K562 (cell line): ENCODE measurements around the gene PITPNC1. TPM values are rescaled to one million over a fixed set of nuclear protein-coding genes. Genes with fewer than 3 reads are reported as not detected.

ENCODE experiments used
- C11orf30 ChIP-seq: fragments of 450-650 bp; IDR thresholded peaks from 2 replicates; pipeline ENCODE4 v1.6.1; 2016; ENCODE audit warnings: low read depth, mild to moderate bottlenecking
- CBX1 ChIP-seq: sonication (generic); IDR thresholded peaks from 2 replicates; pipeline ENCODE4 v1.6.1; 2016; ENCODE audit warnings: antibody characterized with exemption, low read depth, mild to moderate bottlenecking
- CEBPB ChIP-seq: fragments of 450-650 bp; IDR thresholded peaks from 2 replicates; pipeline ENCODE4 v1.6.1; 2016; ENCODE audit warnings: missing genetic modification characterization, missing compliant biosample characterization
- CREB1 ChIP-seq, 2 experiments: sonication (generic) in 1 of 2; formaldehyde crosslinking in 1 of 2; IDR thresholded peaks; 2 replicates each; pipeline versions ENCODE4 v1.6.1 to v1.8.0; 2012 to 2022; ENCODE audit warnings: inconsistent platforms in 1 of 2, mild to moderate bottlenecking in 1 of 2, missing genetic modification reagents in 1 of 2, moderate library complexity in 1 of 2
- CREBBP ChIP-seq: IDR thresholded peaks from one replicate; pipeline ENCODE4 v1.6.1; 2012; ENCODE audit warnings: low read depth, mild to moderate bottlenecking, control low read depth, inconsistent platforms, low read length
- GABPB1 ChIP-seq: sonication (generic); formaldehyde crosslinking; IDR thresholded peaks from 2 replicates; pipeline ENCODE4 v1.8.0; 2022; ENCODE audit warnings: mild to moderate bottlenecking, missing genetic modification reagents
- HBP1 ChIP-seq: fragments of 450-650 bp; formaldehyde crosslinking; IDR thresholded peaks from 2 replicates; pipeline ENCODE4 v1.4.0; 2022; ENCODE audit warnings: missing genetic modification characterization
- KAT8 ChIP-seq: fragments of 450-650 bp; IDR thresholded peaks from 2 replicates; pipeline ENCODE4 v1.6.1; 2016; ENCODE audit warnings: low read depth, mild to moderate bottlenecking
- MEF2D ChIP-seq: conservative IDR thresholded peaks from 2 replicates; pipeline ENCODE4 v1.6.1; 2016; ENCODE audit warnings: low read depth, missing genetic modification characterization, missing compliant biosample characterization
- PTTG1 ChIP-seq: fragments of 450-650 bp; IDR thresholded peaks from 2 replicates; pipeline ENCODE4 v1.6.1; 2016; ENCODE audit warnings: low read depth, mild to moderate bottlenecking, missing genetic modification characterization, missing compliant biosample characterization
- RAD21 ChIP-seq, 2 experiments: fragments of 250-450 bp in 1 of 2; fragments of 450-650 bp in 1 of 2; sonication (Bioruptor Pico) in 1 of 2; formaldehyde crosslinking in 1 of 2; IDR thresholded peaks in 1 of 2; conservative IDR thresholded peaks in 1 of 2; 2 replicates each; pipeline versions ENCODE4 v1.4.0 to v1.8.0; 2020 to 2022; ENCODE audit warnings: mild to moderate bottlenecking in 2 of 2, moderate library complexity in 1 of 2
- RUNX1 ChIP-seq: sonication (generic); IDR thresholded peaks from 2 replicates; pipeline ENCODE4 v1.6.1; 2016; ENCODE audit warnings: antibody characterized with exemption, low read depth
- TCF7 ChIP-seq: sonication (generic); IDR thresholded peaks from 2 replicates; pipeline ENCODE4 v1.6.1; 2016; ENCODE audit warnings: antibody characterized with exemption, borderline replicate concordance
- TSC22D4 ChIP-seq: fragments of 450-650 bp; IDR thresholded peaks from 2 replicates; pipeline ENCODE4 v1.6.1; 2016; ENCODE audit warnings: missing genetic modification characterization, missing biosample characterization, control low read depth
- WHSC1 ChIP-seq: IDR thresholded peaks from one replicate; pipeline ENCODE4 v1.6.1; 2012; ENCODE audit warnings: low read length, control low read depth, inconsistent platforms
- XRCC4 ChIP-seq: IDR thresholded peaks from one replicate; pipeline ENCODE4 v1.6.1; 2011; ENCODE audit not compliant: insufficient read depth, insufficient read length; ENCODE audit errors: extremely low read depth
- ZNF124 ChIP-seq: sonication (generic); formaldehyde crosslinking; IDR thresholded peaks from 2 replicates; pipeline ENCODE4 v1.8.1; 2022; ENCODE audit warnings: missing genetic modification reagents
- ZNF133 ChIP-seq: fragments of 250-450 bp; sonication (Bioruptor Pico); IDR thresholded peaks from 2 replicates; pipeline ENCODE4 v1.4.0; 2020; ENCODE audit warnings: mild to moderate bottlenecking
- ZNF444 ChIP-seq: fragments of 250-450 bp; sonication (Bioruptor Pico); IDR thresholded peaks from 2 replicates; pipeline ENCODE4 v1.4.0; 2020; ENCODE audit warnings: mild to moderate bottlenecking, moderate library complexity
- ZNF639 ChIP-seq, 2 experiments: fragments of 200-800 bp in 1 of 2; sonication (Bioruptor generic) in 1 of 2; sonication (generic) in 1 of 2; formaldehyde crosslinking in 1 of 2; IDR thresholded peaks in 1 of 2; conservative IDR thresholded peaks in 1 of 2; 2 replicates each; pipeline versions ENCODE4 v1.5.0 to v1.6.1; 2016 to 2020; ENCODE audit warnings: missing compliant biosample characterization in 1 of 2, missing genetic modification characterization in 1 of 2, missing genetic modification reagents in 1 of 2
- polyA plus RNA-seq, 8 experiments: library from polyadenylated mRNA; depleted of rRNA in 4 of 8; stranded (reverse) in 5 of 8; unstranded in 3 of 8; fragments of >200 nt; fragmentation: Nextera tagmentation in 2 of 8; fragmentation: Illumina TruSeq in 1 of 8; extraction: Ambion mirVana in 2 of 8; extraction: Trizol in 1 of 8; gene quantifications; 2 replicates each; pipeline versions ENCODE4 v1.2.1 to v1.2.3, GENCODE V29; 2011 to 2014; ENCODE audit warnings: inconsistent platforms in 1 of 8, missing spikeins in 1 of 8
- total RNA-seq, 7 experiments: library from RNA; depleted of rRNA in 6 of 7; stranded (reverse); fragments of >200 nt in 6 of 7; fragmentation: Illumina TruSeq in 2 of 7; extraction: Trizol in 2 of 7; gene quantifications; 2 replicates each; pipeline versions ENCODE4 v1.2.1 to v1.2.3, GENCODE V29; 2011 to 2021; ENCODE audit warnings: low replicate concordance in 1 of 7
- TF ChIP-seq, protein P1 (sequence below), 2 experiments: IDR thresholded peaks; 2 replicates each; pipeline ENCODE4 v1.6.1; 2012; ENCODE audit warnings: improper control_type of control experiment in 2 of 2, low read depth in 2 of 2, low read length in 2 of 2, borderline replicate concordance in 1 of 2
- TF ChIP-seq, protein P2 (sequence below): fragments of 250-450 bp; sonication (Bioruptor Pico); IDR thresholded peaks from 2 replicates; pipeline ENCODE4 v1.9.0; 2021; ENCODE audit warnings: mild to moderate bottlenecking

PITPNC1 gene
- total and polyA plus RNA-seq, 9 of the 15 experiments (the other 6 are each of a cell fraction or from before 2014, with no cell fraction given) = 0.11 to 1.1 (median 0.65) TPM

GRCh38 chr17:67377488-67378453 is 690 bp downstream of the PITPNC1 start (continued):
- TF ChIP-seq, protein P1, sequence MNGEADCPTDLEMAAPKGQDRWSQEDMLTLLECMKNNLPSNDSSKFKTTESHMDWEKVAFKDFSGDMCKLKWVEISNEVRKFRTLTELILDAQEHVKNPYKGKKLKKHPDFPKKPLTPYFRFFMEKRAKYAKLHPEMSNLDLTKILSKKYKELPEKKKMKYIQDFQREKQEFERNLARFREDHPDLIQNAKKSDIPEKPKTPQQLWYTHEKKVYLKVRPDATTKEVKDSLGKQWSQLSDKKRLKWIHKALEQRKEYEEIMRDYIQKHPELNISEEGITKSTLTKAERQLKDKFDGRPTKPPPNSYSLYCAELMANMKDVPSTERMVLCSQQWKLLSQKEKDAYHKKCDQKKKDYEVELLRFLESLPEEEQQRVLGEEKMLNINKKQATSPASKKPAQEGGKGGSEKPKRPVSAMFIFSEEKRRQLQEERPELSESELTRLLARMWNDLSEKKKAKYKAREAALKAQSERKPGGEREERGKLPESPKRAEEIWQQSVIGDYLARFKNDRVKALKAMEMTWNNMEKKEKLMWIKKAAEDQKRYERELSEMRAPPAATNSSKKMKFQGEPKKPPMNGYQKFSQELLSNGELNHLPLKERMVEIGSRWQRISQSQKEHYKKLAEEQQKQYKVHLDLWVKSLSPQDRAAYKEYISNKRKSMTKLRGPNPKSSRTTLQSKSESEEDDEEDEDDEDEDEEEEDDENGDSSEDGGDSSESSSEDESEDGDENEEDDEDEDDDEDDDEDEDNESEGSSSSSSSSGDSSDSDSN (IDR thresholded peaks at IDR 0.05; ENCODE audit: borderline replicate concordance in 1 of 2, low read depth in 2 of 2, low read length in 2 of 2) = peak; percentile 17 to 41; a peak in 2 of 4 replicates
- no peak for TF ChIP-seq KAT8
- TF ChIP-seq RAD21 (CRISPR knock-in tag; conservative IDR thresholded peaks at IDR 0.05 in 1 of 2, IDR thresholded peaks at IDR 0.05 in 1 of 2) = peak in 1 of 2 experiments; percentile 8; a peak in 1 of 4 replicates
- no peak for TF ChIP-seq ZNF444 (CRISPR knock-in tag)
- no peak for TF ChIP-seq TCF7
- no peak for TF ChIP-seq HBP1 (CRISPR knock-in tag)
- TF ChIP-seq CREB1 (IDR thresholded peaks at IDR 0.05) = 0 out of 2 replicates have a peak, but pooled peaks have one; percentile 3
- TF ChIP-seq CREB1 (CRISPR knock-in tag; IDR thresholded peaks at IDR 0.05) = no peak
- TF ChIP-seq GABPB1 = no peak
- no peak for TF ChIP-seq ZNF124
- TF ChIP-seq RUNX1 = no peak
- TF ChIP-seq, protein P2, sequence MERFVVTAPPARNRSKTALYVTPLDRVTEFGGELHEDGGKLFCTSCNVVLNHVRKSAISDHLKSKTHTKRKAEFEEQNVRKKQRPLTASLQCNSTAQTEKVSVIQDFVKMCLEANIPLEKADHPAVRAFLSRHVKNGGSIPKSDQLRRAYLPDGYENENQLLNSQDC (CRISPR knock-in tag) = no peak
- TF ChIP-seq WHSC1 = no peak
- TF ChIP-seq C11orf30 = no peak
- TF ChIP-seq ZNF133 (CRISPR knock-in tag) = no peak
- TF ChIP-seq CREBBP = no peak
- no peak for TF ChIP-seq PTTG1
- no peak for TF ChIP-seq CEBPB (tag)
- TF ChIP-seq CBX1 = 0 out of 2 replicates have a peak, but pooled peaks have one; percentile 44
- TF ChIP-seq TSC22D4 (tag) = no peak
- no peak for TF ChIP-seq ZNF639 (CRISPR knock-in tag; conservative IDR thresholded peaks at IDR 0.05 in 1 of 2, IDR thresholded peaks at IDR 0.05 in 1 of 2)
- no peak for TF ChIP-seq MEF2D (tag)
- no peak for TF ChIP-seq XRCC4
